ENCODE measurements around the gene ADGRD2. TPM values are rescaled to one million over a fixed set of nuclear protein-coding genes. Genes with fewer than 3 reads are reported as not detected.

Gene ADGRD2
- total RNA-seq, 1 experiment from 2014 or later: not detected

DNA sequence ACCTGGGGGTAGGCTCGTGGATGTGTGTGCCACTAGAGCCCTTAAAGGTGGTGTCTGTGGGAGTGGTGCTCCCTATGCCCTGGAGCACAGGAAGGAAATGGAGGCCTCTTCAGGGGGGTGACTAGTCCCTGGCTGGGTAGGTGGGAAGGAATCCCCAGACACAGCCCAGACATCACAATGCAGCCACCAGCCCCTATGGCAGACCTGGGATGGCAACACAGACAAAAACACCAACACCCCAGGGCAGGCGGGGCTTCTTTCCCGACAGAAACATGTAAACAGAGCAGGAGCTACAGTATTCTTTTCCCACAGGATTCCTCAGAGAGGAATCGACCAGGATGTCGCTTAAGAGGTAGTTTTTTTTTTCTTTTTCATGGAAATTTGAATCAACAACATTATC, 67.3 kb downstream of the ADGRD2 start:
- Histone ChIP-seq H3K9ac (ENCODE audit: low read length) (no peak overlapping the region), H3K4me3 (replicated peaks in 1 of 2; ENCODE audit: low read depth in 1 of 2, low read length in 2 of 2) (no peak overlapping the region), H3K27ac (ENCODE audit: low read depth, low read length) (no peak overlapping the region), H3K36me3 (ENCODE audit: control insufficient read depth in 1 of 2, insufficient read depth in 2 of 2, low read length in 2 of 2) (0 out of 4 replicates have a peak, but pooled peaks cover 0 to 4% of the 10 kb centered on the region in 2 experiments), H3K9me2 (ENCODE audit: insufficient read depth) (no peaks in the 10 kb centered on the region), H3K4me1 (ENCODE audit: control insufficient read depth in 1 of 2, insufficient read depth in 2 of 2, low read length in 2 of 2) (peaks cover 5 to 12% of the 10 kb centered on the region in 2 experiments; a peak in 3 of 4 replicates), H2AFZ (ENCODE audit: low read depth, low read length, poor library complexity, severe bottlenecking) (no peak overlapping the region), H3K4me2 (ENCODE audit: low read length) (no peak overlapping the region), H3K9me3 (ENCODE audit: control insufficient read depth in 1 of 2, insufficient read depth in 1 of 2, low read depth in 1 of 2, low read length in 2 of 2) (no peaks in the 10 kb centered on the region), H3K79me2 (ENCODE audit: insufficient read depth, low read length) (no peaks in the 10 kb centered on the region), H4K20me1 (ENCODE audit: insufficient read depth) (no peaks in the 10 kb centered on the region), H3K27me3 (ENCODE audit: insufficient read depth, low read length) (no peaks in the 10 kb centered on the region)
- ChIA-PET CTCF (no interaction called here), POLR2A (no interaction called here), RAD21 (ENCODE audit: low non-redundant PET in 1 of 2, low total read pairs in 2 of 2, uncharacterized antibody in 2 of 2, unreplicated experiment in 2 of 2) (no interaction called here)
- no peak for TF ChIP-seq JUND (IDR thresholded peaks at IDR 0.05)
- no peak for TF ChIP-seq ZFX (IDR thresholded peaks at IDR 0.05)
- TF ChIP-seq SRF (IDR thresholded peaks at IDR 0.05; ENCODE audit: low read depth): no peak
- no peak for TF ChIP-seq POLR2A (IDR thresholded peaks at IDR 0.05; ENCODE audit: borderline replicate concordance, extremely low read depth, insufficient read depth, insufficient read length)
- ATAC-seq: no peak
- BruUV-seq (replicated peaks): no TSS peak
- intact Hi-C loops (cut with micrococcal nuclease): no loop called here
- DNase-seq (ENCODE audit: low read depth, low spot score): no peak

DNA sequence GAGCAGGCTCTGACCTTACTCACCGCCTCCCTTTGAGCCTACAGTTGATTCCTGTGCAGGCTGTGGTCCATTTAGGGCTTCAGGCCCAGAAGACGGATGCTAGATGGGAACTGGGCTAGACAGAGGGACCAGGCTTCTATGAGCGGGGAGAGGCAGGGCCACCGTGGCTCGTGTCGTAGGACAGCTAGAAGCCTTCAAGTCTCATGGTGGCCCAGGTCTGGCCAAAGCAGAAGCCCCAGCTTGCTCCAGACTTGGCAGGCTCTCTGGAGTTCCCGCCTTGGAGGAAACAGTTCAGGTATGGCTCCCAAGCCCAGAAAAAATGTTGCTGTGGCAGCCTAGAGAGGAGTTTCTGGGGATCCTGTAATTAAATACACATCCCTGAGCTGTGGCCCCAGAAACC, 67.9 kb downstream of the ADGRD2 start:
- Histone ChIP-seq H3K9me2 (ENCODE audit: insufficient read depth) (no peaks in the 10 kb centered on the region), H3K9me3 (ENCODE audit: control insufficient read depth in 1 of 2, insufficient read depth in 1 of 2, low read depth in 1 of 2, low read length in 2 of 2) (no peaks in the 10 kb centered on the region), H2AFZ (ENCODE audit: low read depth, low read length, poor library complexity, severe bottlenecking) (no peak overlapping the region), H3K4me2 (ENCODE audit: low read length) (no peak overlapping the region), H3K36me3 (ENCODE audit: control insufficient read depth in 1 of 2, insufficient read depth in 2 of 2, low read length in 2 of 2) (0 out of 4 replicates have a peak, but pooled peaks cover 0 to 4% of the 10 kb centered on the region in 2 experiments), H3K27ac (ENCODE audit: low read depth, low read length) (no peak overlapping the region), H4K20me1 (ENCODE audit: insufficient read depth) (no peaks in the 10 kb centered on the region), H3K79me2 (ENCODE audit: insufficient read depth, low read length) (no peaks in the 10 kb centered on the region), H3K4me3 (replicated peaks in 1 of 2; ENCODE audit: low read depth in 1 of 2, low read length in 2 of 2) (no peak overlapping the region), H3K27me3 (ENCODE audit: insufficient read depth, low read length) (no peaks in the 10 kb centered on the region), H3K9ac (ENCODE audit: low read length) (no peak overlapping the region), H3K4me1 (ENCODE audit: control insufficient read depth in 1 of 2, insufficient read depth in 2 of 2, low read length in 2 of 2) (peaks cover 5 to 16% of the 10 kb centered on the region in 2 experiments; a peak in 3 of 4 replicates)
- DNase-seq (ENCODE audit: low read depth, low spot score): no peak
- intact Hi-C loops (cut with micrococcal nuclease): no loop called here
- TF ChIP-seq, protein P1, sequence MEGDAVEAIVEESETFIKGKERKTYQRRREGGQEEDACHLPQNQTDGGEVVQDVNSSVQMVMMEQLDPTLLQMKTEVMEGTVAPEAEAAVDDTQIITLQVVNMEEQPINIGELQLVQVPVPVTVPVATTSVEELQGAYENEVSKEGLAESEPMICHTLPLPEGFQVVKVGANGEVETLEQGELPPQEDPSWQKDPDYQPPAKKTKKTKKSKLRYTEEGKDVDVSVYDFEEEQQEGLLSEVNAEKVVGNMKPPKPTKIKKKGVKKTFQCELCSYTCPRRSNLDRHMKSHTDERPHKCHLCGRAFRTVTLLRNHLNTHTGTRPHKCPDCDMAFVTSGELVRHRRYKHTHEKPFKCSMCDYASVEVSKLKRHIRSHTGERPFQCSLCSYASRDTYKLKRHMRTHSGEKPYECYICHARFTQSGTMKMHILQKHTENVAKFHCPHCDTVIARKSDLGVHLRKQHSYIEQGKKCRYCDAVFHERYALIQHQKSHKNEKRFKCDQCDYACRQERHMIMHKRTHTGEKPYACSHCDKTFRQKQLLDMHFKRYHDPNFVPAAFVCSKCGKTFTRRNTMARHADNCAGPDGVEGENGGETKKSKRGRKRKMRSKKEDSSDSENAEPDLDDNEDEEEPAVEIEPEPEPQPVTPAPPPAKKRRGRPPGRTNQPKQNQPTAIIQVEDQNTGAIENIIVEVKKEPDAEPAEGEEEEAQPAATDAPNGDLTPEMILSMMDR (IDR thresholded peaks at IDR 0.05 in 2 of 3, conservative IDR thresholded peaks at IDR 0.05 in 1 of 3; ENCODE audit: borderline replicate concordance in 1 of 3, insufficient read depth in 1 of 3, low read depth in 2 of 3, low read length in 2 of 3): no peak
- TF ChIP-seq, protein P2, sequence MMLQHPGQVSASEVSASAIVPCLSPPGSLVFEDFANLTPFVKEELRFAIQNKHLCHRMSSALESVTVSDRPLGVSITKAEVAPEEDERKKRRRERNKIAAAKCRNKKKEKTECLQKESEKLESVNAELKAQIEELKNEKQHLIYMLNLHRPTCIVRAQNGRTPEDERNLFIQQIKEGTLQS (IDR thresholded peaks at IDR 0.05): no peak
- no peak for TF ChIP-seq EGR1 (IDR thresholded peaks at IDR 0.05; ENCODE audit: low read depth)
- TF ChIP-seq EZH2phosphoT487 (IDR thresholded peaks at IDR 0.05; ENCODE audit: borderline replicate concordance): no peak
- TF ChIP-seq EZH2 (IDR thresholded peaks at IDR 0.05): no peak
- TF ChIP-seq POLR2A (IDR thresholded peaks at IDR 0.05; ENCODE audit: borderline replicate concordance, extremely low read depth, insufficient read depth, insufficient read length): no peak
- TF ChIP-seq, protein P3, sequence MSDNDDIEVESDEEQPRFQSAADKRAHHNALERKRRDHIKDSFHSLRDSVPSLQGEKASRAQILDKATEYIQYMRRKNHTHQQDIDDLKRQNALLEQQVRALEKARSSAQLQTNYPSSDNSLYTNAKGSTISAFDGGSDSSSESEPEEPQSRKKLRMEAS (IDR thresholded peaks at IDR 0.05): no peak
- no peak for TF ChIP-seq ZFX (IDR thresholded peaks at IDR 0.05)
- TF ChIP-seq FOSL1 (IDR thresholded peaks at IDR 0.05; ENCODE audit: low read depth): no peak
- POLR2A ChIA-PET: no interaction called here
- RAD21 ChIA-PET (ENCODE audit: low non-redundant PET in 1 of 2, low total read pairs in 2 of 2, uncharacterized antibody in 2 of 2, unreplicated experiment in 2 of 2): no interaction called here
- ATAC-seq: no peak
- CTCF ChIA-PET: no interaction called here
- no TSS peak for BruUV-seq (replicated peaks)

All from HCT116 (cell line).